NCI-H1417 (cell line): ENCODE data around the gene SLC22A23.

Experiments
- DNase-seq, 3 experiments: peaks; one replicate each; lab custom pipeline; 2025; lab: John Stamatoyannopoulos, UW

SLC22A23 gene

GRCh38 chr6:3444276-3445088 is 12.4 kb downstream of the SLC22A23 start:
- no peak for DNase-seq

GRCh38 chr6:3443221-3443515 is 13.7 kb downstream of the SLC22A23 start:
- no peak for DNase-seq

- DNase-seq: no peak
Measured at GRCh38 chr6:3442431-3443220, 14.2 kb downstream of the SLC22A23 start.

- DNase-seq: no peak
Measured at GRCh38 chr6:3440911-3441310, 15.9 kb downstream of the SLC22A23 start.

- no peak for DNase-seq
Measured at GRCh38 chr6:3439961-3440360, 16.9 kb downstream of the SLC22A23 start.

- peak; percentile 47 to 79 (median 75) for DNase-seq
Measured at GRCh38 chr6:3438190-3439167, 18.4 kb downstream of the SLC22A23 start.

- no peak for DNase-seq
Measured at GRCh38 chr6:3433005-3433404, 23.8 kb downstream of the SLC22A23 start.

GRCh38 chr6:3432416-3432815 is 24.4 kb downstream of the SLC22A23 start:
- DNase-seq: no peak

GRCh38 chr6:3431994-3432393 is 24.9 kb downstream of the SLC22A23 start:
- DNase-seq: no peak

GRCh38 chr6:3429211-3429610 is 27.6 kb downstream of the SLC22A23 start:
- DNase-seq: no peak

GRCh38 chr6:3428700-3429099 is 28.1 kb downstream of the SLC22A23 start:
- no peak for DNase-seq

GRCh38 chr6:3428247-3428646 is 28.6 kb downstream of the SLC22A23 start:
- no peak for DNase-seq

- no peak for DNase-seq
Measured at GRCh38 chr6:3427687-3428085, 29.2 kb downstream of the SLC22A23 start.

- no peak for DNase-seq
Measured at GRCh38 chr6:3426927-3427686, 29.7 kb downstream of the SLC22A23 start.

GRCh38 chr6:3426091-3426926 is 30.5 kb downstream of the SLC22A23 start:
- no peak for DNase-seq

- no peak for DNase-seq
Measured at GRCh38 chr6:3425574-3425973, 31.3 kb downstream of the SLC22A23 start.

GRCh38 chr6:3424185-3424927 is 32.5 kb downstream of the SLC22A23 start:
- no peak for DNase-seq

- DNase-seq: no peak
Measured at GRCh38 chr6:3423439-3424184, 33.2 kb downstream of the SLC22A23 start.

- DNase-seq: no peak
Measured at GRCh38 chr6:3422435-3423070, 34.3 kb downstream of the SLC22A23 start.
